Vagina (tissue), 2 donors: ENCODE data around the gene WNT7B. TPM values are rescaled to one million over a fixed set of nuclear protein-coding genes. Genes with fewer than 3 reads are reported as not detected.

Source experiments
- DNase-seq, 2 donors: peaks; one replicate each; pipeline ENCODE4 v3.0.0-alpha.2; 2017; ENCODE audit errors: extremely low spot score in 2 of 2
- H3K27ac ChIP-seq: fragments of 200-600 bp; sonication (generic); one replicate; pipeline ENCODE4 v1.5.1; 2019
- H3K27me3 ChIP-seq: fragments of 200-600 bp; sonication (generic); one replicate; pipeline ENCODE4 v1.5.1; 2019
- H3K36me3 ChIP-seq, 2 donors: fragments of 200-600 bp; sonication (generic); one replicate each; pipeline ENCODE4 v1.5.1; 2017 to 2019
- H3K4me1 ChIP-seq: fragments of 200-600 bp; sonication (generic); one replicate; pipeline ENCODE4 v1.5.1; 2019
- H3K4me3 ChIP-seq, 2 donors: fragments of 200-600 bp; sonication (generic); 1 replicate in 1 of 2; 2 replicates in 1 of 2; pipeline ENCODE4 v1.5.1; 2016 to 2019
- H3K9me3 ChIP-seq: fragments of 200-600 bp; sonication (generic); one replicate; pipeline ENCODE4 v1.5.1; 2019
- CTCF ChIP-seq, 3 experiments: fragments of 450-650 bp in 2 of 3; fragments of 200-600 bp in 1 of 3; sonication (generic) in 1 of 3; IDR thresholded peaks; one replicate each; pipeline ENCODE4 v1.5.1; 2017 to 2019; ENCODE audit warnings: antibody characterized with exemption in 3 of 3, mild to moderate bottlenecking in 2 of 3, moderate library complexity in 2 of 3
- POLR2A ChIP-seq, 2 donors: fragments of 450-650 bp; IDR thresholded peaks; one replicate each; pipeline ENCODE4 v1.6.1; 2017; ENCODE audit warnings: antibody characterized with exemption in 2 of 2, mild to moderate bottlenecking in 2 of 2, moderate library complexity in 2 of 2
- POLR2AphosphoS5 ChIP-seq, 2 donors: sonication (generic); formaldehyde crosslinking; IDR thresholded peaks; one replicate each; pipeline ENCODE4 v1.9.0; 2017; ENCODE audit warnings: antibody characterized with exemption in 2 of 2, mild to moderate bottlenecking in 2 of 2, low read depth in 1 of 2; ENCODE audit not compliant: insufficient read depth in 1 of 2
- intact Hi-C: fragments of 100-400 bp; cut with DNase I; formaldehyde crosslinking; loops from one replicate; pipeline ENCODE4 v1.15.1; 2023
- total RNA-seq: library from RNA; depleted of rRNA; stranded (reverse); fragments of >200 nt; gene quantifications from one replicate; pipeline ENCODE4 v1.2.3, GENCODE V29; 2016

Gene WNT7B
- 7.1 TPM for total RNA-seq

- DNase-seq, result no peak
- Histone ChIP-seq H3K4me1 (peaks cover 40% of the 10 kb centered on the region), H3K4me3 (peak within 1 kb of the TSS; percentile 46 to 48), H3K27me3 (peaks cover 7% of the 10 kb centered on the region), H3K36me3 (no peaks in the 10 kb centered on the region), H3K9me3 (no peaks in the 10 kb centered on the region), H3K27ac (peak within 1 kb of the TSS; percentile 39)
- intact Hi-C loops, result no loop called here
- TF ChIP-seq CTCF (IDR thresholded peaks at IDR 0.05), result no peak
- no peak for TF ChIP-seq POLR2A (IDR thresholded peaks at IDR 0.05)
- no peak for TF ChIP-seq POLR2AphosphoS5 (IDR thresholded peaks at IDR 0.05; ENCODE audit: insufficient read depth in 1 of 2, low read depth in 1 of 2)
These were observed at the start of gene WNT7B for GRCh38 chr22:45977003-45977411. WNT7B (minus strand) TSS chr22:45977162; CDS start chr22:45976754, 408 bp downstream.

- DNase-seq, result no peak
- no peaks in the 10 kb centered on the region for H3K9me3 ChIP-seq
These were observed 49.3 kb upstream of the WNT7B start for GRCh38 chr22:46025973-46026898.

GRCh38 chr22:46025225-46025972 lies 48.4 kb upstream of the WNT7B start:
- DNase-seq, result no peak
- intact Hi-C loops, result no loop called here
- Histone ChIP-seq H3K4me3 (no peak overlapping the region), H3K27me3 (no peaks in the 10 kb centered on the region), H3K27ac (no peak overlapping the region), H3K9me3 (no peaks in the 10 kb centered on the region), H3K36me3 (no peaks in the 10 kb centered on the region), H3K4me1 (peaks cover 24% of the 10 kb centered on the region)
- TF ChIP-seq CTCF (IDR thresholded peaks at IDR 0.05) (no peak), POLR2A (IDR thresholded peaks at IDR 0.05) (no peak), POLR2AphosphoS5 (IDR thresholded peaks at IDR 0.05; ENCODE audit: insufficient read depth in 1 of 2, low read depth in 1 of 2) (no peak)

More at GRCh38 chr22:46025973-46026898, 49.3 kb upstream of the WNT7B start:
- no peaks in the 10 kb centered on the region for H3K27me3 ChIP-seq
- peaks cover 24% of the 10 kb centered on the region for H3K4me1 ChIP-seq
- peak overlapping the region in 1 of 2 donors; percentile 38 for H3K4me3 ChIP-seq
- no peak for TF ChIP-seq CTCF (IDR thresholded peaks at IDR 0.05)
- no peak for TF ChIP-seq POLR2A (IDR thresholded peaks at IDR 0.05)
- TF ChIP-seq POLR2AphosphoS5 (IDR thresholded peaks at IDR 0.05; ENCODE audit: insufficient read depth in 1 of 2, low read depth in 1 of 2), result no peak
- no peaks in the 10 kb centered on the region for H3K36me3 ChIP-seq
- peak overlapping the region; percentile 75 for H3K27ac ChIP-seq
- intact Hi-C loops, result no loop called here

DNA sequence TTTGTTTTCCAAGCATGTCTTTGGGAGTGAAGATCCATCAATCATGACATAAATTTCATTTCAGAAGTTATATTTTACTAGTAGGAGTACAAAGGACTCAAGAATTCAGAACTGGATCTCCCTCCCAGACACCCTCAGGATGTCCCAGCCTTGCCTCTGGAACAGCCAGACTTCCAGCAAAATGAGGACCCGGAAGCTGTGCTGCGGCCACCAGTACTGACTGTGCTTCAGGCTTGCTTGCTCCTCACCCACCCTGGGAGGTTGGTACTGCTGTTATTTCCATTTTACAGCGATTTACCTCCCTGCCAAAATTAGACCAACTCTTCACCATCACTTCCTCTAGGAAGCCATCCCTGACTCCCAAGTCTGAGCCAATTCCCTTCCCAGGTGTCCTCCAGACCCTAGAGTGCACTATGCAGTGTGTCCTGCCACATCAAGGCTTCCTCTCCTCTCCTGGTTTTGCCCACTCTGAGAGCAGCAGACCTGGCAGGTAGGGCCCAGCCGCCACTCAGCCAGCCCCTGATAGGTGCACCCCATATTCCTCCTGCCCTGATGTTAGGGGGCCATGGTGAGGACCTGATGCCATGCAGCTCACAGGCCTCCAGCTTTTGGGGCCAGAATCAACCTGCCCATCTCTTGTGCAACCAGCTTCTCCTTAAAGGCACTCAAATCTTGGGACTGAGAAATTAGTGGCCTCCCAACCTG lies 47.3 kb upstream of the WNT7B start:
- Histone ChIP-seq H3K27me3 (no peaks in the 10 kb centered on the region), H3K36me3 (no peaks in the 10 kb centered on the region), H3K4me3 (no peak overlapping the region), H3K4me1 (peaks cover 24% of the 10 kb centered on the region), H3K9me3 (no peaks in the 10 kb centered on the region), H3K27ac (no peak overlapping the region)
- intact Hi-C loops, result no loop called here
- DNase-seq, result no peak
- no peak for TF ChIP-seq CTCF (IDR thresholded peaks at IDR 0.05)
- no peak for TF ChIP-seq POLR2AphosphoS5 (IDR thresholded peaks at IDR 0.05; ENCODE audit: insufficient read depth in 1 of 2, low read depth in 1 of 2)
- no peak for TF ChIP-seq POLR2A (IDR thresholded peaks at IDR 0.05)
